SK-N-MC (cell line): Measurements from ENCODE around the gene MAN1C1.

Experiments used
- DNase-seq: peaks from one replicate; pipeline ENCODE4 v3.0.0-alpha.2; 2011; ENCODE audit warnings: low read depth, low spot score
- H3K27ac ChIP-seq: fragments of 200-600 bp; sonication (generic); 2 replicates; pipeline ENCODE4 v1.5.1; 2016; ENCODE audit warnings: mixed run types
- H3K36me3 ChIP-seq: fragments of 200-600 bp; sonication (generic); 2 replicates; pipeline ENCODE4 v1.6.1; 2017; ENCODE audit warnings: antibody characterized with exemption, low read length, mixed read lengths; ENCODE audit not compliant: insufficient read depth
- H3K4me3 ChIP-seq: fragments of 200-600 bp; sonication (generic); 2 replicates; pipeline ENCODE4 v1.5.1; 2016
- H3K9ac ChIP-seq: fragments of 200-600 bp; sonication (generic); 2 replicates; pipeline ENCODE4 v1.8.0; 2017; ENCODE audit warnings: mixed run types, mixed read lengths; ENCODE audit not compliant: insufficient read length
- H3K9me3 ChIP-seq: fragments of 200-600 bp; sonication (generic); 2 replicates; pipeline ENCODE4 v1.6.1; 2017; ENCODE audit warnings: low read depth, mild to moderate bottlenecking, antibody characterized with exemption, low read length, moderate library complexity, mixed read lengths
- EZH2 ChIP-seq: fragments of 200-600 bp; sonication (generic); IDR thresholded peaks from one replicate; pipeline ENCODE4 v1.6.1; 2017; ENCODE audit warnings: antibody characterized with exemption
- FOXP2 ChIP-seq: optimal IDR thresholded peaks from 2 replicates; pipeline ENCODE3; 2011; ENCODE audit warnings: mild to moderate bottlenecking, moderate library complexity; ENCODE audit not compliant: insufficient read depth; ENCODE audit errors: extremely low read length, control extremely low read depth
- POLR2AphosphoS5 ChIP-seq: IDR thresholded peaks from 2 replicates; pipeline ENCODE4 v1.6.1; 2012; ENCODE audit warnings: mild to moderate bottlenecking, low read depth, low read length, borderline replicate concordance

Gene MAN1C1

GRCh38 chr1:25703041-25703440 lies 86.5 kb downstream of the MAN1C1 start:
- Histone ChIP-seq H3K4me3 (no peak overlapping the region), H3K27ac (no peak overlapping the region), H3K9me3 (no peaks in the 10 kb centered on the region), H3K36me3 (no peaks in the 10 kb centered on the region), H3K9ac (no peak overlapping the region)
- DNase-seq, result no peak
- TF ChIP-seq POLR2AphosphoS5, result no peak
- no peak for TF ChIP-seq FOXP2
- TF ChIP-seq EZH2, result no peak

GRCh38 chr1:25703671-25704266 lies 87.2 kb downstream of the MAN1C1 start:
- DNase-seq, result no peak
- H3K27ac ChIP-seq, result no peak overlapping the region
- no peak overlapping the region for H3K4me3 ChIP-seq
- TF ChIP-seq POLR2AphosphoS5, result no peak
- TF ChIP-seq FOXP2, result no peak
- no peak for TF ChIP-seq EZH2
- H3K36me3 ChIP-seq, result no peaks in the 10 kb centered on the region
- H3K9ac ChIP-seq, result no peak overlapping the region
- no peaks in the 10 kb centered on the region for H3K9me3 ChIP-seq

DNA sequence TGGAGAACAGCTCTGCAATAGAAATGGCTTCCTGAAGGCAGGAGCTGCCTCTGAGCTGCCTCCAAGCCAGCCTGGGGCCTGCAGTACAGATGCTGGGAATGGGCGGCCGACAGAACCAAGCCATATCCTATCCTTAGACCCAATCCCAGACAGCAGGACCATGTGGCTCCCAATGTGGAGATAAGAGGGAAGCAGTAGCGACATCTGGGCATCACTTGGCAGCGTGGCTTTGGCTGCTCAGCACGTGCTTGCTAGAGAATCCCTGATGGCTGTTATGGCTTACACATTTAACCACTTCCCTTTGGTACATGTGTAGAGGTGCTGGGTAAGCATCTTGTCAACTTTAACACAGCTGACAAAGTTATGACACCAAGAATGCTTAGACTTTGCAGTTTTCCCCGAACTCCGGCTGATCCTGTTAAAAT lies 87.7 kb downstream of the MAN1C1 start:
- H3K4me3 ChIP-seq, result no peak overlapping the region
- no peak overlapping the region for H3K27ac ChIP-seq
- H3K9ac ChIP-seq, result no peak overlapping the region
- no peaks in the 10 kb centered on the region for H3K9me3 ChIP-seq
- TF ChIP-seq POLR2AphosphoS5 (no peak), FOXP2 (no peak), EZH2 (no peak)
- DNase-seq, result no peak
- H3K36me3 ChIP-seq, result no peaks in the 10 kb centered on the region

DNA sequence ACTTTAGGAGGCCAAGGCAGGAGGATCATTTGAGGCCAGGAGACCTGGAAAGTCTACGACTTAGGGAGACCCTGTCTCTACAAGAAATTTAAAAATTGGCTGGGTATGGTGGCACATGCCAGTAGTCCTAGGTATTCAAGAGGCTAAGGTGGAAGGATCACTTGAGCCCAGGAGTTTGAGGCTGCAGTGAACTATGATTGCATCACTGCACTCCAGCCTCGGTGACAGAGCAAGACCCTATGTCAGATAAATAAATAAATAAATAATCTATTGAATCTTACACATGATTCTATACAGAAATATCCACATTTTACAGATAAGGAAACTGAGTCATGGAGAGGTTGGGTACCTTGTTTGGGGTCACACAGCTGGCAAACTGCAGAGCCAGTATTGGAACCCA lies 89.1 kb downstream of the MAN1C1 start:
- H3K27ac ChIP-seq, result no peak overlapping the region
- no peak overlapping the region for H3K4me3 ChIP-seq
- no peak overlapping the region for H3K9ac ChIP-seq
- H3K36me3 ChIP-seq, result no peaks in the 10 kb centered on the region
- DNase-seq, result no peak
- TF ChIP-seq EZH2 (no peak), FOXP2 (no peak), POLR2AphosphoS5 (no peak)
- no peaks in the 10 kb centered on the region for H3K9me3 ChIP-seq

DNA sequence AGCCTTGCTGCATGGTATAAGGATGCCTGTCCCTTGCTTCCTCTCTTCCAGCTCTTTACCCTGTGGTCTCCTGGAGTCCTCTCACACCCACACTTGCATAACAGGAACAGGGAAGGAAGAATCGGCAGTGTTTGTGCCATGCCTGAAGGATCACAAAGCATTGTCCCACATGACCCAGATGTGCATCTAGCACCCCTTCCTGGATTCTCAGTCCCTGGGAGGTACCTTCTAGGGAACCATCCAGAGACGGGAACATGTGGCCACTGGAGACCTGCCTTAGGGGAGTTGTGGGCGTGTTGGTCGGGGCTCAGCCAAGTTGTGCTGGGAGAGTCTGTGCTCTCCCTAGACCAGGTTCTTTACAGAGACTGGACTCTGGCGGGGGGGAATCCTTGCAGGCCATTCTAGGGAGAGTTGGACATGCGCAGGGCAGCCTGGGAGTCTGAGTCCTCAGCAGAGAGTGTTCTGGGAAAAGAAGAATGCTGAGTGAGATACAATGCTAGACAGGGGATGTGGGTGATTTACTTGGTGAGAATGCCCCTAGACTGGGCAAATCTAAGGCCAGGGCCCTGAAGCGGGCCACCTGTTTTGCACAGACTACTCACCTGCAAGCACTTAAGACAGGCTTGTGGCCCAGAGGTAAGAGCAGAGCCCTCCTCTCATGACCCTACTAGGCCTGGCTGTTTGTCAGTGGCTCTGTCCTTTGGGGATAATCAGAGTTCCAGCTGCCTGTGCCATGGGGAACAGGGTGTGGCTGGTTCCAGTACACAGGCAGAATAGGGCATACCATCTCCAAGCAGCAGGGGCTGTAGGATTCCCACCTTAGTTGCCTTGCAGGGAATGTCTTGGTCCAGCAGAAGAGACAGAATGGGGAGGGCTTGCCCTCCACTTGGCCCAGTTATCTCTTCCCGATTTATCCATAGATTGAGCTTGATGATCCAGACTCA lies 89.8 kb downstream of the MAN1C1 start:
- no peak for TF ChIP-seq FOXP2
- TF ChIP-seq POLR2AphosphoS5, result no peak
- no peak for TF ChIP-seq EZH2
- no peak overlapping the region for H3K27ac ChIP-seq
- no peaks in the 10 kb centered on the region for H3K36me3 ChIP-seq
- H3K4me3 ChIP-seq, result no peak overlapping the region
- DNase-seq, result no peak
- no peak overlapping the region for H3K9ac ChIP-seq
- no peaks in the 10 kb centered on the region for H3K9me3 ChIP-seq

DNA sequence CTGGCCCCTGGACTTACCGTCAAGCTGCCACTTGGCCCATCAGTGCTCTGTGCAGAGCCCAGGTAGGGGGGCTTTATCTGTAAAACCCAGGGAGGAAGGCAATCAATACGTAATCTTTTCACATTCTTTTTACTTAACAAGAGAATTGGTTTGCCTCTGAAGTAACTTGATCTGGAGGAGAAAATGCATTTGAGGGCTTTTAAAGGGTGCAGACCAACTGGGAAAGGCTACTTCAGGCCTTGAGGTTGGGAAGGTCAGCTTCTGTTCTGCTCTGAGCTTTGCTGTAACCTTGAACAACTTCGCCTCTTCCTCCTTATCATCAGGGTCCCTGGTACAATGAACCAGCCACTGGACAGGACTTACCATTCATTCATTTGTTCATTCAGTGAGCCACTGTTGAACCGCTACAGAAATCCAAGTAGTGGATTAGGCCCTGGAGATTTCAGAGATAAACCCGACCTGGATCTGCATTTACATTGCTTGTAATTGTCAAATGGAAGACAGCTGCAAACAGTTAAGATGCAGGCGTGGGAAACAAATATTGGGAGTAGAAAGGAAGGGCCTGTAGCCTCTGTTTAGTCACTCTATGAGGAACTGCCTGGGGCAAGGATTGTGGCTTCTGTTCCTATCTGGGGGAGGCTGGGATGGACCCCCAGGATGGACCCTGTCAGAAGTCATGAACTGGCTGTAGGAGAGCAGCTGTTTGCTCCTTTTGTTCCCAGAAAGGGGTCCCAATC lies 90.9 kb downstream of the MAN1C1 start:
- TF ChIP-seq EZH2 (no peak), FOXP2 (no peak), POLR2AphosphoS5 (no peak)
- no peak overlapping the region for H3K27ac ChIP-seq
- no peaks in the 10 kb centered on the region for H3K36me3 ChIP-seq
- no peak overlapping the region for H3K4me3 ChIP-seq
- DNase-seq, result no peak
- no peaks in the 10 kb centered on the region for H3K9me3 ChIP-seq
- peak overlapping the region; percentile 12 for H3K9ac ChIP-seq

DNA sequence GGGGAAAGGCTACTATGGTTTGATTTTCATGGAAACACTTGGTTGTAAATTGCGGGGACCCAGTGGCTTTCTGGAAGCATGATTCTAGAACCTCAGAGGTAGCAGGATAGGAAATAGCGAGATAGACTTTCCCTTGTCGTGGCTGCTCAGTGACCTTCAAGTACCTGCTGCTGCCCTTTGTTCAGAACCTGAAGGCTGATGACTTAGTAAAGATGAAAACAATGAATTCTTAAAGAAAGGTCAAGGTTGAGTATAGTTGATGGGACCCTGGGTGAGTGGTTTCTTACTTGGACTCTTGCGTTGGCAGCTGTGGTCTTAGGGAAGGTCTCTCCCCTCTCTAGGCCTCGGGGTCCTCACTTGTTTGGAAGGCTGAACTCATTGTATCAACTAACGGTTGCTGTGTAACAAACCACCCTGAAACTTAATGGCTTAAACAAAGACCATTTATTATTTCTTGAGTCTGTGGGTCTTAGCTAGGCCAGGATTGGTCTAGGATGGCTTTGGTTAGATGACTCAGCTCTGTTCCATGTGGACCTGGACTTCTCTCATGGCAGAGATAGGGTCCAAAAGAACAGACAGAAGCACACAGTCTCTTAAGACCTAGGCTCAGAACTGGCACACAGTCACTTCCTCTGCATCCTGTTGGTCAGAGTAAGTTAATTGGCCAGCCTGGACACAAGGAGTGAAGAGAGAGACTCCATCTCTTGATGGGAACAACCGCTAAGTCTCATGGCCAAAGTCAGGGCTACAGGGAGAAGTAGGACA lies 94.2 kb downstream of the MAN1C1 start:
- no peak overlapping the region for H3K9ac ChIP-seq
- DNase-seq, result no peak
- no peaks in the 10 kb centered on the region for H3K36me3 ChIP-seq
- TF ChIP-seq EZH2 (no peak), FOXP2 (no peak), POLR2AphosphoS5 (no peak)
- H3K27ac ChIP-seq, result no peak overlapping the region
- H3K4me3 ChIP-seq, result no peak overlapping the region
- no peaks in the 10 kb centered on the region for H3K9me3 ChIP-seq
